A549 (cell line): Measurements from ENCODE around the gene NEK11. TPM values are rescaled to one million over a fixed set of nuclear protein-coding genes. Genes with fewer than 3 reads are reported as not detected.
A peak's percentile ranks its signal among the peaks of the same experiment; 100 is the strongest.

Experiments used
- ATAC-seq, 2 experiments: fragments of 200-7000 bp in 1 of 2; fragments of >200 bp in 1 of 2; cut with Nextera tagmentation in 1 of 2; cut with Tn5 transposase in 1 of 2; 3 replicates each; pipeline versions ENCODE4 v1.8.0 to v1.9.1; 2018 to 2020; ENCODE audit warnings: mild to moderate bottlenecking in 1 of 2, moderate library complexity in 1 of 2
- CTCF ChIA-PET: fragments of 300-600 bp; sonication (Branson Sonifier 250); formaldehyde crosslinking; extraction: SDS; loops from one replicate; lab custom pipeline; 2021; ENCODE audit warnings: antibody characterized with exemption, inconsistent platforms; lab: Yijun Ruan, JAX
- POLR2A ChIA-PET: fragments of 350-600 bp; formaldehyde crosslinking; extraction: SDS; loops from one replicate; lab custom pipeline; 2021; ENCODE audit warnings: antibody characterized with exemption, inconsistent platforms; lab: Yijun Ruan, JAX
- DNase-seq, 2 experiments: peaks; one replicate each; pipeline versions ENCODE4 v3.0.0 to v3.0.0-alpha.2; 2011 to 2016; ENCODE audit warnings: low read depth in 1 of 2, low spot score in 1 of 2
- FAIRE-seq: peaks from 2 replicates; lab custom pipeline; 2011; peaks lifted over from hg19 to GRCh38; lab: Jason Lieb, UNC
- H3K27ac ChIP-seq, 2 experiments: fragments of >200 bp; sonication (Bioruptor Twin); formaldehyde crosslinking; 3 replicates each; pipeline ENCODE4 v1.5.1; 2016 to 2017
- H3K4me1 ChIP-seq: fragments of >200 bp; sonication (Bioruptor Twin); formaldehyde crosslinking; 3 replicates; pipeline ENCODE4 v1.6.1; 2016
- H3K4me2 ChIP-seq: fragments of >200 bp; sonication (Bioruptor Twin); formaldehyde crosslinking; 3 replicates; pipeline ENCODE4 v1.6.1; 2016
- H3K4me3 ChIP-seq: fragments of >200 bp; sonication (Bioruptor Twin); formaldehyde crosslinking; 3 replicates; pipeline ENCODE4 v1.5.1; 2016
- H3K9me3 ChIP-seq: fragments of >200 bp; sonication (Bioruptor Twin); formaldehyde crosslinking; 3 replicates; pipeline ENCODE4 v1.6.1; 2016
- BHLHE40 ChIP-seq: IDR thresholded peaks from 2 replicates; pipeline ENCODE4 v1.6.1; 2012; ENCODE audit warnings: low read depth, low read length, inconsistent platforms
- CTCF ChIP-seq: fragments of >200 bp; sonication (Bioruptor Twin); formaldehyde crosslinking; IDR thresholded peaks from 3 replicates; pipeline ENCODE4 v1.5.1; 2016
- GATA3 ChIP-seq: IDR thresholded peaks from 2 replicates; pipeline ENCODE4 v1.6.1; 2012; ENCODE audit warnings: borderline replicate concordance
- HDAC2 ChIP-seq: fragments of 200-600 bp; sonication (generic); IDR thresholded peaks from 2 replicates; pipeline ENCODE4 v1.6.1; 2016
- HOXA7 ChIP-seq: fragments of 250-450 bp; sonication (Bioruptor Pico); IDR thresholded peaks from 2 replicates; pipeline ENCODE4 v1.5.0; 2020; ENCODE audit warnings: mild to moderate bottlenecking, moderate library complexity
- MAX ChIP-seq: IDR thresholded peaks from 2 replicates; pipeline ENCODE4 v1.6.1; 2012
- POLR2AphosphoS2 ChIP-seq: conservative IDR thresholded peaks from 2 replicates; pipeline ENCODE4 v1.6.1; 2012; ENCODE audit warnings: low read length, improper control_type of control experiment, inconsistent platforms
- RAD21 ChIP-seq, 2 experiments: fragments of >200 bp in 1 of 2; sonication (Bioruptor Twin) in 1 of 2; formaldehyde crosslinking in 1 of 2; IDR thresholded peaks in 1 of 2; conservative IDR thresholded peaks in 1 of 2; 2 replicates in 1 of 2; 3 replicates in 1 of 2; pipeline ENCODE4 v1.6.1; 2012 to 2018; ENCODE audit warnings: inconsistent platforms in 1 of 2
- RARB ChIP-seq: fragments of 250-450 bp; sonication (Bioruptor Pico); IDR thresholded peaks from 2 replicates; pipeline ENCODE4 v1.8.0; 2021; ENCODE audit warnings: mild to moderate bottlenecking, moderate library complexity
- REST ChIP-seq: fragments of 200-600 bp; sonication (generic); IDR thresholded peaks from 2 replicates; pipeline ENCODE4 v1.6.1; 2016; ENCODE audit warnings: antibody characterized with exemption, mild to moderate bottlenecking, moderate library complexity
- SMC3 ChIP-seq: fragments of >200 bp; sonication (Bioruptor Twin); formaldehyde crosslinking; IDR thresholded peaks from 3 replicates; pipeline ENCODE4 v1.6.1; 2018; ENCODE audit warnings: inconsistent platforms
- USF2 ChIP-seq: fragments of 450-650 bp; IDR thresholded peaks from 2 replicates; pipeline ENCODE4 v1.6.1; 2014; ENCODE audit warnings: antibody characterized with exemption
- WGBS: methylation state at CpG from one replicate; pipeline ENCODE4 v1.1.6; 2017; ENCODE audit errors: missing lambda C conversion rate; 5-methylcytosine and 5-hydroxymethylcytosine counted together
- polyA plus RNA-seq, 4 experiments: library from polyadenylated mRNA; depleted of rRNA in 3 of 4; stranded (reverse); fragments of >200 nt; fragmentation: RNase III in 1 of 4; extraction: RNeasy Plus Mini Kit Qiagen cat#74134 plus additional on column Dnase treatment in 1 of 4; gene quantifications; 2 replicates in 3 of 4; 3 replicates in 1 of 4; pipeline ENCODE4 v1.2.3, GENCODE V29; 2011 to 2017

Gene NEK11
- polyA plus RNA-seq, 2 of the 4 experiments (the other 2 are of a cell fraction): 5.8 to 8.9 TPM

GRCh38 chr3:131031660-131032059 is 5.0 kb downstream of the NEK11 start (continued):
- TF ChIP-seq REST: no peak
- TF ChIP-seq HOXA7: no peak
- TF ChIP-seq, all 56 proteins: peak for 0

GRCh38 chr3:131033480-131034080 is 6.9 kb downstream of the NEK11 start:
- ChIA-PET POLR2A (no interaction called here), CTCF (interaction anchor here (0.6 to 2.3 kb wide), 13 partner anchors 7 to 1001 kb away, joined by 3 to 8 read pairs (median 3); partner anchors contain the start of gene CPNE4)
- WGBS: 3% methylated on average over 1 of the region's 1 CpG
- Histone ChIP-seq H3K27ac (no peak overlapping the region), H3K9me3 (no peaks in the 10 kb centered on the region), H3K4me2 (no peak overlapping the region), H3K4me3 (no peak overlapping the region), H3K4me1 (peaks cover 12% of the 10 kb centered on the region)
- FAIRE-seq (no peak), DNase-seq (peak; percentile 14 to 40), ATAC-seq (peak in 1 of 2 experiments; percentile 67; a peak in 3 of 6 replicates)
- TF ChIP-seq MAX (no peak), RARB (CRISPR knock-in tag) (no peak), USF2 (no peak), RAD21 (conservative IDR thresholded peaks at IDR 0.05 in 1 of 2, IDR thresholded peaks at IDR 0.05 in 1 of 2) (peak; percentile 66 to 74), HOXA7 (no peak), CTCF (peak; percentile 70), POLR2AphosphoS2 (no peak), SMC3 (peak; percentile 50; the same call in 2 of the 3 replicates)

- H3K9me3 ChIP-seq: no peaks in the 10 kb centered on the region
- WGBS: 0% methylated on average over 1 of the region's 1 CpG
- peak overlapping the region; percentile 43; the same call in 2 of the 3 replicates for H3K4me2 ChIP-seq
- H3K4me3 ChIP-seq: no peak overlapping the region
- ChIA-PET CTCF (interaction anchor here (1.8 to 2.8 kb wide), 2 partner anchors 999 to 1002 kb away, joined by 4 to 9 read pairs; partner anchors contain the start of gene CPNE4), POLR2A (interaction anchor here (0.9 kb wide), 1 partner anchor 10 kb away, joined by 3 read pairs; the partner anchor contains the start of genes ASTE1 and NEK11)
- TF ChIP-seq BHLHE40 (no peak), GATA3 (no peak), HDAC2 (no peak)
- FAIRE-seq (no peak), ATAC-seq (peak in 1 of 2 experiments; percentile 54; a peak in 2 of 6 replicates), DNase-seq (peak in 1 of 2 experiments; percentile 12)
- H3K27ac ChIP-seq: no peak overlapping the region
- peaks cover 12% of the 10 kb centered on the region for H3K4me1 ChIP-seq
Measured at GRCh38 chr3:131036200-131036816, 9.6 kb downstream of the NEK11 start.
